Activated CD4-positive, alpha-beta memory T cell treated with anti-CD3 and anti-CD28 coated beads for 36 hours (primary cell): ENCODE measurements around the gene LSAMP. TPM values are rescaled to one million over a fixed set of nuclear protein-coding genes. Genes with fewer than 3 reads are reported as not detected.

Experiments used
- CTCF ChIA-PET: fragments of 350-600 bp; sonication (Branson Sonifier 250); formaldehyde crosslinking; loops from one replicate; lab custom pipeline; 2021; ENCODE audit warnings: antibody characterized with exemption, inconsistent platforms; lab: Charles Lee
- POLR2A ChIA-PET: fragments of 350-600 bp; sonication (Branson Sonifier 250); formaldehyde crosslinking; loops from one replicate; lab custom pipeline; 2021; ENCODE audit warnings: antibody characterized with exemption; lab: Charles Lee
- DNase-seq: peaks from one replicate; pipeline ENCODE4 v3.0.0-alpha.2; 2020
- H3K27ac Mint-ChIP-seq: one replicate; pipeline ENCODE4 v1.8.0; 2021; ENCODE audit warnings: mixed read lengths
- H3K27me3 Mint-ChIP-seq: one replicate; pipeline ENCODE4 v1.8.0; 2021; ENCODE audit warnings: mixed read lengths
- H3K36me3 Mint-ChIP-seq: one replicate; pipeline ENCODE4 v1.8.0; 2021; ENCODE audit warnings: mixed read lengths
- H3K4me1 Mint-ChIP-seq: one replicate; pipeline ENCODE4 v1.8.0; 2021; ENCODE audit warnings: low read depth, mixed read lengths
- H3K4me3 Mint-ChIP-seq: one replicate; pipeline ENCODE4 v1.8.0; 2021; ENCODE audit warnings: mild to moderate bottlenecking, mixed read lengths
- H3K9me3 Mint-ChIP-seq: one replicate; pipeline ENCODE4 v1.8.0; 2021; ENCODE audit warnings: mixed read lengths
- intact Hi-C: fragments of 100-400 bp; cut with micrococcal nuclease; formaldehyde crosslinking; loops from one replicate; pipeline ENCODE4 v1.15.1; 2023
- total RNA-seq, 2 experiments: library from RNA; stranded (reverse); gene quantifications; one replicate each; pipeline ENCODE4 v1.2.3, GENCODE V29; 2021

Gene LSAMP
- total RNA-seq, 2 experiments from 2014 or later = not detected

GRCh38 chr3:116423945-116424344 is 21.3 kb downstream of the LSAMP start:
- H3K27me3 Mint-ChIP-seq = no peaks in the 10 kb centered on the region
- ChIA-PET POLR2A (no interaction called here), CTCF (no interaction called here)
- intact Hi-C loops = no loop called here
- peaks cover 3% of the 10 kb centered on the region for H3K9me3 Mint-ChIP-seq
- no peak overlapping the region for H3K27ac Mint-ChIP-seq
- H3K4me1 Mint-ChIP-seq = no peaks in the 10 kb centered on the region
- no peak overlapping the region for H3K4me3 Mint-ChIP-seq
- H3K36me3 Mint-ChIP-seq = no peaks in the 10 kb centered on the region
- DNase-seq = no peak

GRCh38 chr3:116423374-116423773 is 21.9 kb downstream of the LSAMP start:
- Mint-ChIP-seq H3K36me3 (no peaks in the 10 kb centered on the region), H3K9me3 (peaks cover 3% of the 10 kb centered on the region), H3K4me1 (no peaks in the 10 kb centered on the region), H3K27ac (no peak overlapping the region), H3K27me3 (no peaks in the 10 kb centered on the region), H3K4me3 (no peak overlapping the region)
- POLR2A ChIA-PET = no interaction called here
- CTCF ChIA-PET = no interaction called here
- intact Hi-C loops = no loop called here
- DNase-seq = no peak

GRCh38 chr3:116417151-116417550 is 28.1 kb downstream of the LSAMP start:
- no peak for DNase-seq
- ChIA-PET CTCF (no interaction called here), POLR2A (no interaction called here)
- no peaks in the 10 kb centered on the region for H3K36me3 Mint-ChIP-seq
- H3K4me1 Mint-ChIP-seq = no peaks in the 10 kb centered on the region
- no peaks in the 10 kb centered on the region for H3K9me3 Mint-ChIP-seq
- H3K4me3 Mint-ChIP-seq = no peak overlapping the region
- no peak overlapping the region for H3K27ac Mint-ChIP-seq
- intact Hi-C loops = no loop called here
- no peaks in the 10 kb centered on the region for H3K27me3 Mint-ChIP-seq

GRCh38 chr3:116413319-116413718 is 32.0 kb downstream of the LSAMP start:
- Mint-ChIP-seq H3K4me1 (no peaks in the 10 kb centered on the region), H3K36me3 (no peaks in the 10 kb centered on the region), H3K9me3 (peaks cover 2% of the 10 kb centered on the region), H3K27me3 (no peaks in the 10 kb centered on the region), H3K4me3 (no peak overlapping the region), H3K27ac (no peak overlapping the region)
- POLR2A ChIA-PET = no interaction called here
- intact Hi-C loops = no loop called here
- CTCF ChIA-PET = no interaction called here
- DNase-seq = no peak

GRCh38 chr3:116408473-116408872 is 36.8 kb downstream of the LSAMP start:
- Mint-ChIP-seq H3K27me3 (no peaks in the 10 kb centered on the region), H3K9me3 (peaks cover 2% of the 10 kb centered on the region), H3K4me3 (no peak overlapping the region), H3K36me3 (no peaks in the 10 kb centered on the region), H3K27ac (no peak overlapping the region), H3K4me1 (no peaks in the 10 kb centered on the region)
- intact Hi-C loops = no loop called here
- POLR2A ChIA-PET = no interaction called here
- no peak for DNase-seq
- CTCF ChIA-PET = no interaction called here

GRCh38 chr3:116405231-116405630 is 40.1 kb downstream of the LSAMP start:
- H3K4me3 Mint-ChIP-seq = no peak overlapping the region
- ChIA-PET CTCF (no interaction called here), POLR2A (no interaction called here)
- intact Hi-C loops = no loop called here
- no peaks in the 10 kb centered on the region for H3K27me3 Mint-ChIP-seq
- peaks cover 2% of the 10 kb centered on the region for H3K9me3 Mint-ChIP-seq
- no peak overlapping the region for H3K27ac Mint-ChIP-seq
- DNase-seq = no peak
- H3K4me1 Mint-ChIP-seq = no peaks in the 10 kb centered on the region
- H3K36me3 Mint-ChIP-seq = no peaks in the 10 kb centered on the region

- POLR2A ChIA-PET = no interaction called here
- CTCF ChIA-PET = no interaction called here
- H3K27ac Mint-ChIP-seq = no peak overlapping the region
- H3K4me1 Mint-ChIP-seq = no peaks in the 10 kb centered on the region
- no peak for DNase-seq
- no peaks in the 10 kb centered on the region for H3K9me3 Mint-ChIP-seq
- intact Hi-C loops = no loop called here
- H3K4me3 Mint-ChIP-seq = no peak overlapping the region
- H3K36me3 Mint-ChIP-seq = no peaks in the 10 kb centered on the region
- no peaks in the 10 kb centered on the region for H3K27me3 Mint-ChIP-seq
Measured at GRCh38 chr3:116399701-116400226, 45.5 kb downstream of the LSAMP start.

- no peak for DNase-seq
- H3K9me3 Mint-ChIP-seq = no peaks in the 10 kb centered on the region
- no peak overlapping the region for H3K4me3 Mint-ChIP-seq
- H3K27ac Mint-ChIP-seq = no peak overlapping the region
- CTCF ChIA-PET = no interaction called here
- intact Hi-C loops = no loop called here
- H3K27me3 Mint-ChIP-seq = no peaks in the 10 kb centered on the region
- no peaks in the 10 kb centered on the region for H3K36me3 Mint-ChIP-seq
- H3K4me1 Mint-ChIP-seq = no peaks in the 10 kb centered on the region
- POLR2A ChIA-PET = no interaction called here
Measured at GRCh38 chr3:116394365-116394764, 50.9 kb downstream of the LSAMP start.

GRCh38 chr3:116393199-116393598 is 52.1 kb downstream of the LSAMP start:
- H3K36me3 Mint-ChIP-seq = no peaks in the 10 kb centered on the region
- intact Hi-C loops = no loop called here
- H3K4me1 Mint-ChIP-seq = no peaks in the 10 kb centered on the region
- ChIA-PET CTCF (no interaction called here), POLR2A (no interaction called here)
- no peaks in the 10 kb centered on the region for H3K27me3 Mint-ChIP-seq
- DNase-seq = no peak
- H3K4me3 Mint-ChIP-seq = no peak overlapping the region
- no peaks in the 10 kb centered on the region for H3K9me3 Mint-ChIP-seq
- no peak overlapping the region for H3K27ac Mint-ChIP-seq

GRCh38 chr3:116392291-116392690 is 53.0 kb downstream of the LSAMP start:
- intact Hi-C loops = no loop called here
- CTCF ChIA-PET = no interaction called here
- no peak overlapping the region for H3K27ac Mint-ChIP-seq

GRCh38 chr3:116391296-116392201 is 53.7 kb downstream of the LSAMP start:
- Mint-ChIP-seq H3K9me3 (peaks cover 3% of the 10 kb centered on the region), H3K4me3 (no peak overlapping the region), H3K4me1 (no peaks in the 10 kb centered on the region)

More at GRCh38 chr3:116392291-116392690, 53.0 kb downstream of the LSAMP start:
- DNase-seq = no peak
- Mint-ChIP-seq H3K36me3 (no peaks in the 10 kb centered on the region), H3K4me3 (no peak overlapping the region), H3K9me3 (peaks cover 3% of the 10 kb centered on the region), H3K4me1 (no peaks in the 10 kb centered on the region), H3K27me3 (no peaks in the 10 kb centered on the region)
- POLR2A ChIA-PET = no interaction called here

GRCh38 chr3:116390318-116390717 is 55.0 kb downstream of the LSAMP start:
- POLR2A ChIA-PET = no interaction called here
- DNase-seq = no peak
- intact Hi-C loops = no loop called here
- Mint-ChIP-seq H3K9me3 (peaks cover 3% of the 10 kb centered on the region), H3K27ac (no peak overlapping the region), H3K4me1 (no peaks in the 10 kb centered on the region), H3K36me3 (no peaks in the 10 kb centered on the region), H3K27me3 (no peaks in the 10 kb centered on the region), H3K4me3 (no peak overlapping the region)
- CTCF ChIA-PET = no interaction called here

More at GRCh38 chr3:116391296-116392201, 53.7 kb downstream of the LSAMP start:
- H3K27me3 Mint-ChIP-seq = no peaks in the 10 kb centered on the region
- no peaks in the 10 kb centered on the region for H3K36me3 Mint-ChIP-seq
- H3K27ac Mint-ChIP-seq = no peak overlapping the region
- intact Hi-C loops = no loop called here
- POLR2A ChIA-PET = no interaction called here
- CTCF ChIA-PET = no interaction called here
- no peak for DNase-seq
